ENCODE results near the gene PSMD14. TPM values are rescaled to one million over a fixed set of nuclear protein-coding genes. Genes with fewer than 3 reads are reported as not detected.
A peak's percentile ranks its signal among the peaks of the same experiment; 100 is the strongest.

PSMD14 gene
- total and polyA plus RNA-seq, 4 donors = 28.8 to 60.5 (median 47.1) TPM

DNA sequence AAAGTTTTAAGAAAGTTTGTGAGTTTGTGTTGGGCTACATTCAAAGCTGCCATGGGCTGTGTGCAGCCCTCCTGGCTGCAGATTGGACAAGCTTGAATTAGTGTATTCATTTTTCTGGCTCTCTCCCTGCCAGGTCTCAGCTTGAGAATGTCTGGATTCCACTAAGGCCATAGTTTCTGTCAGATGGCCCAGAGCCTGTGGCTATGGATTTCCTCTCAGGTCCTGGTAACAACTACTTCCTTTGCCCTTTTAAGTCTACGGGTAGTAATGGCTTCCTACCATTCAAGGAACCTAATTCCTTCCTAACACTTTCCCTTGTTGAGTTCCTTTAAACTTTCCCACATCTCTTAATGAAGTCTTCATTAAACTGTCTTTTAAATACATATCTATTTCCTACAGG, 24.3 kb upstream of the PSMD14 start:
- ATAC-seq (ENCODE audit: insufficient read depth, low FRiP score) (no peak), DNase-seq (no peak)
- WGBS, 2 donors = 49 to 60% methylated on average over 1 of the region's 1 CpG
- Histone ChIP-seq H3K27ac (ENCODE audit: low read depth in 1 of 2, low read length in 1 of 2) (no peak overlapping the region), H3K27me3 (ENCODE audit: control insufficient read depth in 3 of 3, insufficient read depth in 3 of 3, low read length in 2 of 3) (no peaks in the 10 kb centered on the region), H3K9me3 (ENCODE audit: control insufficient read depth in 4 of 4, insufficient read depth in 3 of 4, low read length in 3 of 4) (peaks cover 0 to 7% (median 0%) of the 10 kb centered on the region in 4 donors), H3K4me3 (no peak overlapping the region), H3K9ac (ENCODE audit: insufficient read depth in 1 of 2, low read length in 2 of 2) (no peak overlapping the region), H3K4me1 (ENCODE audit: control insufficient read depth in 5 of 5, insufficient read depth in 5 of 5, low read length in 5 of 5) (no peaks in the 10 kb centered on the region), H3K36me3 (ENCODE audit: control insufficient read depth in 4 of 4, insufficient read depth in 4 of 4, low read length in 4 of 4) (no peaks in the 10 kb centered on the region)
- TF ChIP-seq, protein P1, sequence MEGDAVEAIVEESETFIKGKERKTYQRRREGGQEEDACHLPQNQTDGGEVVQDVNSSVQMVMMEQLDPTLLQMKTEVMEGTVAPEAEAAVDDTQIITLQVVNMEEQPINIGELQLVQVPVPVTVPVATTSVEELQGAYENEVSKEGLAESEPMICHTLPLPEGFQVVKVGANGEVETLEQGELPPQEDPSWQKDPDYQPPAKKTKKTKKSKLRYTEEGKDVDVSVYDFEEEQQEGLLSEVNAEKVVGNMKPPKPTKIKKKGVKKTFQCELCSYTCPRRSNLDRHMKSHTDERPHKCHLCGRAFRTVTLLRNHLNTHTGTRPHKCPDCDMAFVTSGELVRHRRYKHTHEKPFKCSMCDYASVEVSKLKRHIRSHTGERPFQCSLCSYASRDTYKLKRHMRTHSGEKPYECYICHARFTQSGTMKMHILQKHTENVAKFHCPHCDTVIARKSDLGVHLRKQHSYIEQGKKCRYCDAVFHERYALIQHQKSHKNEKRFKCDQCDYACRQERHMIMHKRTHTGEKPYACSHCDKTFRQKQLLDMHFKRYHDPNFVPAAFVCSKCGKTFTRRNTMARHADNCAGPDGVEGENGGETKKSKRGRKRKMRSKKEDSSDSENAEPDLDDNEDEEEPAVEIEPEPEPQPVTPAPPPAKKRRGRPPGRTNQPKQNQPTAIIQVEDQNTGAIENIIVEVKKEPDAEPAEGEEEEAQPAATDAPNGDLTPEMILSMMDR (IDR thresholded peaks at IDR 0.05; ENCODE audit: control extremely low read depth, extremely low read depth) = no peak

DNA sequence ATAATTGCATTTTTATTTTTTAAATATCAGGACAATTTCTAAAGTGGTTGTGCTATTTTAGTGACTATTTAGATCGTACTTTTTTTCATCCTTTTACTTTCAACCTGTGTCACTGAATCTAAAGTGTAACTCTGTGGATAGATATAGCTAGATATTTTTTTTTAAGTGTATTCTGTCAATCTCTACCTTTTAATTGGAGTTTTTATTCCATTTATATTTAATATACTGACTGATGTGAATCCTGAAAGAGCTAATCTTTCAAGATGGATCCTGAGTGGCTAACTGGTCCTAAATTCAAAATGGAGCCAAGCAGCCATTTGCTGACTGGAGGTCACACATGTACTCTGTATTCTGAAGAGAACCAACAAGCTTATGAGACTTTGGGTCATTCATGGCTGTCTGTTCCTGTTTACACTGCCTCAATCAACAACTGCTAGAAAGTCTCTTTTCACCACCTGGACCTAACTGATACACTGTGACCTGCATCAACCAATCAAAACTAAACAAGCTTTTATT, 4.6 kb upstream of the PSMD14 start:
- Histone ChIP-seq H3K27ac (ENCODE audit: low read depth in 1 of 2, low read length in 1 of 2) (no peak overlapping the region), H3K9me3 (ENCODE audit: control insufficient read depth in 4 of 4, insufficient read depth in 3 of 4, low read length in 3 of 4) (peaks cover 0 to 4% (median 0%) of the 10 kb centered on the region in 4 donors), H3K4me3 (no peak overlapping the region), H3K9ac (ENCODE audit: insufficient read depth in 1 of 2, low read length in 2 of 2) (no peak overlapping the region), H3K27me3 (ENCODE audit: control insufficient read depth in 3 of 3, insufficient read depth in 3 of 3, low read length in 2 of 3) (peaks cover 0 to 2% (median 0%) of the 10 kb centered on the region in 3 donors), H3K4me1 (ENCODE audit: control insufficient read depth in 5 of 5, insufficient read depth in 5 of 5, low read length in 5 of 5) (peaks cover 0 to 3% (median 0%) of the 10 kb centered on the region in 5 donors), H3K36me3 (ENCODE audit: control insufficient read depth in 4 of 4, insufficient read depth in 4 of 4, low read length in 4 of 4) (no peaks in the 10 kb centered on the region)
- 77 to 92% methylated on average over 1 of the region's 1 CpG for WGBS, 2 donors
- ATAC-seq (ENCODE audit: insufficient read depth, low FRiP score) (no peak), DNase-seq (no peak)
- TF ChIP-seq, protein P1 (IDR thresholded peaks at IDR 0.05; ENCODE audit: control extremely low read depth, extremely low read depth) = no peak

DNA sequence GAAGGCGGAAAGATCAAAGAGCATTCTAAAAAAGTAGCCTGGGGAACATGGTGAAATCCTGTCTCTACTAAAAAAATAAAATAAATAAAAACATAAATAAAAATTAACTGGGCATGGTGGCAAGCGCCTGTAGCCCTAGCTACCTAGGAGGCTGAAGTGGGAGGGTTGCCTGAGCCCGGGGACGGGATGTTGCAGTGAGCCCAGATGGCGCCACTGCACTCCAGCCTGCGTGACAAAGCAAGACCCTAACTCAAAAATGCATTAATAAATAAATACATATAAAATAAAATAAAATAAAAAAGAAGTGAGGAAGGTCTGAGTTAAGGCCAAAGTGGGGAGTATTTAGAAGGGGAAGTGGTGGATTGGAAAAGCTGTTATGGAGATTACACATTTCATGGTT, 1.3 kb upstream of the PSMD14 start:
- Histone ChIP-seq H3K9me3 (ENCODE audit: control insufficient read depth in 4 of 4, insufficient read depth in 3 of 4, low read length in 3 of 4) (peaks cover 0 to 4% (median 0%) of the 10 kb centered on the region in 4 donors), H3K36me3 (ENCODE audit: control insufficient read depth in 4 of 4, insufficient read depth in 4 of 4, low read length in 4 of 4) (no peaks in the 10 kb centered on the region), H3K27ac (ENCODE audit: low read depth in 1 of 2, low read length in 1 of 2) (no peak overlapping the region), H3K9ac (ENCODE audit: insufficient read depth in 1 of 2, low read length in 2 of 2) (no peak overlapping the region), H3K4me3 (no peak overlapping the region), H3K4me1 (ENCODE audit: control insufficient read depth in 5 of 5, insufficient read depth in 5 of 5, low read length in 5 of 5) (peaks cover 0 to 7% (median 3%) of the 10 kb centered on the region in 5 donors), H3K27me3 (ENCODE audit: control insufficient read depth in 3 of 3, insufficient read depth in 3 of 3, low read length in 2 of 3) (peaks cover 0 to 2% (median 0%) of the 10 kb centered on the region in 3 donors)
- TF ChIP-seq, protein P1 (IDR thresholded peaks at IDR 0.05; ENCODE audit: control extremely low read depth, extremely low read depth) = no peak
- WGBS, 2 donors = 94 to 98% methylated on average over 6 of the region's 6 CpGs
- ATAC-seq (ENCODE audit: insufficient read depth, low FRiP score) (no peak), DNase-seq (no peak)

DNA sequence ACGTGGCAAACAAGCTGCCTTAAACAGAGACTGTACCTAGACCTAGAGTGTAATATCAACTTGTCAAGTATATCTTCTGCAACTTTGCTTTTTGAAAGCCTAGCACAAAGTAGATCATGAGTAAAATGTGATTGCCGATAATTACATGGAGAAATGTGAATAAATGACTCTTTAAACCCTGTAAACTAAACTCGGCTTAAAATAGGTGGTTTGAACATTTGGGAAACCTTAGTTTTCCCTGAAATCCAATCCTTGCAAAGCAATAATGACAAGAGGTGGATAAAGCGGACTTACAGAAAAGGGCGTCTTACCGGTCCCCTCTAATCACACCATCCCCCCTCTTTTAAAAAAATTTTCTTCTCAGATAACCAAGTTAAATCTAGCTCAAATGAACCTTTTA, 549 bp upstream of the PSMD14 start:
- WGBS, 2 donors = 41 to 45% methylated on average over 6 of the region's 6 CpGs
- Histone ChIP-seq H3K9ac (ENCODE audit: insufficient read depth in 1 of 2, low read length in 2 of 2) (peak overlapping the region; percentile 59 to 70), H3K27me3 (ENCODE audit: control insufficient read depth in 3 of 3, insufficient read depth in 3 of 3, low read length in 2 of 3) (peaks cover 0 to under 1% (median 0%) of the 10 kb centered on the region in 3 donors), H3K27ac (ENCODE audit: low read depth in 1 of 2, low read length in 1 of 2) (peak overlapping the region; percentile 83 to 94), H3K4me3 (peak overlapping the region; percentile 77), H3K36me3 (ENCODE audit: control insufficient read depth in 4 of 4, insufficient read depth in 4 of 4, low read length in 4 of 4) (no peaks in the 10 kb centered on the region), H3K4me1 (ENCODE audit: control insufficient read depth in 5 of 5, insufficient read depth in 5 of 5, low read length in 5 of 5) (peaks cover 0 to 7% (median 3%) of the 10 kb centered on the region in 5 donors), H3K9me3 (ENCODE audit: control insufficient read depth in 4 of 4, insufficient read depth in 3 of 4, low read length in 3 of 4) (peaks cover 0 to 4% (median 0%) of the 10 kb centered on the region in 4 donors)
- TF ChIP-seq, protein P1 (IDR thresholded peaks at IDR 0.05; ENCODE audit: control extremely low read depth, extremely low read depth) = no peak
- no peak for ATAC-seq (ENCODE audit: insufficient read depth, low FRiP score)
- DNase-seq = no peak

Data from lung (tissue), 12 donors.